ENCODE results near the gene HRNR. TPM values are rescaled to one million over a fixed set of nuclear protein-coding genes. Genes with fewer than 3 reads are reported as not detected.

Gene HRNR
- polyA plus RNA-seq, 1 donor from 2014 or later = not detected

GRCh38 chr1:152251391-152251790 is 27.4 kb upstream of the HRNR start:
- H3K4me3 ChIP-seq (ENCODE audit: low read length) = no peak overlapping the region
- H3K27me3 ChIP-seq (ENCODE audit: insufficient read depth, low read depth, low read length) = no peaks in the 10 kb centered on the region
- no peaks in the 10 kb centered on the region for H3K36me3 ChIP-seq (ENCODE audit: insufficient read depth, low read length)
- H3K4me2 ChIP-seq (ENCODE audit: low read length) = no peak overlapping the region
- no peaks in the 10 kb centered on the region for H3F3A ChIP-seq (ENCODE audit: insufficient read depth, low read length, poor library complexity, severe bottlenecking)
- H4K20me1 ChIP-seq (ENCODE audit: insufficient read depth) = no peaks in the 10 kb centered on the region
- TF ChIP-seq MXI1 (conservative IDR thresholded peaks at IDR 0.05; ENCODE audit: poor library complexity, severe bottlenecking) = no peak
- TF ChIP-seq EP300 (conservative IDR thresholded peaks at IDR 0.05; ENCODE audit: poor library complexity, severe bottlenecking) = no peak
- no peak for TF ChIP-seq SMC3 (conservative IDR thresholded peaks at IDR 0.05; ENCODE audit: poor library complexity)
- TF ChIP-seq EZH2 (IDR thresholded peaks at IDR 0.05; ENCODE audit: borderline replicate concordance, insufficient read depth, low read length, poor library complexity, severe bottlenecking) = no peak
- TF ChIP-seq POLR2AphosphoS5 (IDR thresholded peaks at IDR 0.05) = no peak
- TF ChIP-seq TAF1 (IDR thresholded peaks at IDR 0.05; ENCODE audit: low read depth) = no peak
- TF ChIP-seq REST (IDR thresholded peaks at IDR 0.05; ENCODE audit: borderline replicate concordance) = no peak
- TF ChIP-seq RAD21 (conservative IDR thresholded peaks at IDR 0.05) = no peak
- TF ChIP-seq CTCF (IDR thresholded peaks at IDR 0.05; ENCODE audit: poor library complexity, severe bottlenecking) = no peak
- no peak overlapping the region for H2AFZ ChIP-seq (ENCODE audit: low read depth, low read length)
- no peaks in the 10 kb centered on the region for H3K9me3 ChIP-seq (ENCODE audit: low read length)
- H3K27ac ChIP-seq (ENCODE audit: low read length) = no peak overlapping the region
- no peaks in the 10 kb centered on the region for H3K79me2 ChIP-seq (replicated peaks; ENCODE audit: insufficient read depth, low read length)
- H3K9me2 ChIP-seq (ENCODE audit: insufficient read depth, low read length) = no peaks in the 10 kb centered on the region
- H3K9ac ChIP-seq (ENCODE audit: low read length) = no peak overlapping the region

GRCh38 chr1:152247316-152247715 is 23.3 kb upstream of the HRNR start:
- no peak for TF ChIP-seq CTCF (IDR thresholded peaks at IDR 0.05; ENCODE audit: poor library complexity, severe bottlenecking)
- TF ChIP-seq MXI1 (conservative IDR thresholded peaks at IDR 0.05; ENCODE audit: poor library complexity, severe bottlenecking) = no peak
- TF ChIP-seq RAD21 (conservative IDR thresholded peaks at IDR 0.05) = no peak
- no peak for TF ChIP-seq REST (IDR thresholded peaks at IDR 0.05; ENCODE audit: borderline replicate concordance)
- TF ChIP-seq TAF1 (IDR thresholded peaks at IDR 0.05; ENCODE audit: low read depth) = no peak
- TF ChIP-seq EZH2 (IDR thresholded peaks at IDR 0.05; ENCODE audit: borderline replicate concordance, insufficient read depth, low read length, poor library complexity, severe bottlenecking) = no peak
- no peak for TF ChIP-seq SMC3 (conservative IDR thresholded peaks at IDR 0.05; ENCODE audit: poor library complexity)
- no peak for TF ChIP-seq EP300 (conservative IDR thresholded peaks at IDR 0.05; ENCODE audit: poor library complexity, severe bottlenecking)
- no peak for TF ChIP-seq POLR2AphosphoS5 (IDR thresholded peaks at IDR 0.05)
- no peak overlapping the region for H2AFZ ChIP-seq (ENCODE audit: low read depth, low read length)

More at GRCh38 chr1:152247316-152247715, 23.3 kb upstream of the HRNR start:
- H3K4me3 ChIP-seq (ENCODE audit: low read length) = no peak overlapping the region
- H3K9me3 ChIP-seq (ENCODE audit: low read length) = no peaks in the 10 kb centered on the region
- no peak overlapping the region for H3K27ac ChIP-seq (ENCODE audit: low read length)
- H3K36me3 ChIP-seq (ENCODE audit: insufficient read depth, low read length) = no peaks in the 10 kb centered on the region
- no peaks in the 10 kb centered on the region for H3F3A ChIP-seq (ENCODE audit: insufficient read depth, low read length, poor library complexity, severe bottlenecking)
- H3K9ac ChIP-seq (ENCODE audit: low read length) = no peak overlapping the region
- H4K20me1 ChIP-seq (ENCODE audit: insufficient read depth) = no peaks in the 10 kb centered on the region
- no peaks in the 10 kb centered on the region for H3K79me2 ChIP-seq (replicated peaks; ENCODE audit: insufficient read depth, low read length)
- H3K4me2 ChIP-seq (ENCODE audit: low read length) = no peak overlapping the region
- H3K9me2 ChIP-seq (ENCODE audit: insufficient read depth, low read length) = no peaks in the 10 kb centered on the region
- H3K27me3 ChIP-seq (ENCODE audit: insufficient read depth, low read depth, low read length) = no peaks in the 10 kb centered on the region

All from neural cell (in vitro differentiated cells).